Neuronal stem cell (in vitro differentiated cells): Measurements from ENCODE around the gene RGS14.

Source experiments
- DNase-seq: peaks from one replicate; pipeline ENCODE4 v3.0.0-alpha.2; 2013; ENCODE audit warnings: low spot score
- H2AFZ ChIP-seq: one replicate; pipeline ENCODE4 v1.6.1; 2013; ENCODE audit warnings: mild to moderate bottlenecking, low read length, inconsistent platforms
- H2AK5ac ChIP-seq: 2 replicates; pipeline ENCODE4 v1.6.1; 2013; ENCODE audit warnings: low read depth, mild to moderate bottlenecking, inconsistent platforms, low read length, moderate library complexity, mixed read lengths
- H2BK120ac ChIP-seq: 2 replicates; pipeline ENCODE4 v1.6.1; 2013; ENCODE audit warnings: low read depth, mild to moderate bottlenecking, inconsistent platforms, low read length, moderate library complexity, mixed read lengths
- H2BK12ac ChIP-seq: one replicate; pipeline ENCODE4 v1.6.1; 2013; ENCODE audit warnings: low read length, inconsistent platforms
- H2BK15ac ChIP-seq: 2 replicates; pipeline ENCODE4 v1.6.1; 2013; ENCODE audit warnings: mild to moderate bottlenecking, low read length, inconsistent platforms, mixed read lengths
- H2BK5ac ChIP-seq: one replicate; pipeline ENCODE4 v1.6.1; 2013; ENCODE audit warnings: inconsistent platforms, mild to moderate bottlenecking, low read length, moderate library complexity
- H3K14ac ChIP-seq: one replicate; pipeline ENCODE4 v1.6.1; 2013; ENCODE audit warnings: low read length, inconsistent platforms
- H3K18ac ChIP-seq: 2 replicates; pipeline ENCODE4 v1.6.1; 2013; ENCODE audit warnings: low read length, inconsistent platforms
- H3K23ac ChIP-seq: 2 replicates; pipeline ENCODE4 v1.6.1; 2013; ENCODE audit warnings: low read depth, mild to moderate bottlenecking, mixed read lengths, low read length, inconsistent platforms; ENCODE audit not compliant: poor library complexity
- H3K27ac ChIP-seq: replicated peaks from 3 replicates; pipeline ENCODE4 v1.5.1; 2013; ENCODE audit warnings: low read length, inconsistent platforms
- H3K27me3 ChIP-seq, 3 experiments: 2 replicates each; pipeline ENCODE4 v1.6.1; 2013; ENCODE audit warnings: low read length in 3 of 3, mild to moderate bottlenecking in 2 of 3, inconsistent platforms in 1 of 3, low read depth in 1 of 3, mixed read lengths in 1 of 3, moderate library complexity in 1 of 3; ENCODE audit not compliant: control insufficient read depth in 3 of 3, insufficient read depth in 3 of 3
- H3K36me3 ChIP-seq, 2 donors: replicated peaks in 1 of 2; 2 replicates each; pipeline ENCODE4 v1.6.1; 2013; ENCODE audit warnings: low read length in 2 of 2; ENCODE audit not compliant: control insufficient read depth in 2 of 2, insufficient read depth in 2 of 2
- H3K4ac ChIP-seq: 2 replicates; pipeline ENCODE4 v1.6.1; 2013; ENCODE audit warnings: inconsistent platforms, mild to moderate bottlenecking, low read length, moderate library complexity
- H3K4me1 ChIP-seq, 2 donors: 1 replicate in 1 of 2; 2 replicates in 1 of 2; pipeline ENCODE4 v1.6.1; 2013; ENCODE audit warnings: low read length in 2 of 2, low read depth in 1 of 2; ENCODE audit not compliant: control insufficient read depth in 2 of 2, insufficient read depth in 1 of 2
- H3K4me2 ChIP-seq: one replicate; pipeline ENCODE4 v1.6.1; 2013; ENCODE audit warnings: mild to moderate bottlenecking, low read length, inconsistent platforms; ENCODE audit not compliant: insufficient read depth, poor library complexity, severe bottlenecking
- H3K4me3 ChIP-seq, 2 donors: 2 replicates each; pipeline ENCODE4 v1.5.1; 2013; ENCODE audit warnings: low read length in 2 of 2, mild to moderate bottlenecking in 2 of 2, inconsistent platforms in 1 of 2, moderate library complexity in 1 of 2
- H3K79me1 ChIP-seq: one replicate; pipeline ENCODE4 v1.6.1; 2013; ENCODE audit warnings: low read depth, mild to moderate bottlenecking, inconsistent platforms, low read length, moderate library complexity
- H3K9ac ChIP-seq: one replicate; pipeline ENCODE4 v1.6.1; 2013; ENCODE audit warnings: mild to moderate bottlenecking, low read depth, low read length, inconsistent platforms; ENCODE audit not compliant: poor library complexity
- H3K9me3 ChIP-seq, 2 donors: replicated peaks in 1 of 2; 2 replicates each; pipeline versions ENCODE3 to v1.6.1; 2013; ENCODE audit warnings: low read length in 2 of 2, mild to moderate bottlenecking in 2 of 2, inconsistent platforms in 1 of 2, low read depth in 1 of 2, mixed read lengths in 1 of 2, moderate library complexity in 1 of 2; ENCODE audit not compliant: control insufficient read depth in 2 of 2, insufficient read depth in 1 of 2
- H4K8ac ChIP-seq: one replicate; pipeline ENCODE4 v1.6.1; 2013; ENCODE audit warnings: low read depth, mild to moderate bottlenecking, inconsistent platforms, low read length, moderate library complexity
- H4K91ac ChIP-seq: one replicate; pipeline ENCODE4 v1.6.1; 2013; ENCODE audit warnings: low read length, low read depth, mild to moderate bottlenecking, inconsistent platforms; ENCODE audit not compliant: poor library complexity
- WGBS, 2 donors: extraction: QIAGEN DNeasy Blood & Tissue Kit; methylation state at CpG; one replicate each; pipeline ENCODE4 v1.1.7; 2013; ENCODE audit warnings: missing lambda C conversion rate in 2 of 2, mixed read lengths in 1 of 2; ENCODE audit not compliant: insufficient read length in 2 of 2, insufficient replicate concordance in 1 of 2; ENCODE audit errors: extremely low coverage in 2 of 2; 5-methylcytosine and 5-hydroxymethylcytosine counted together

RGS14 gene

DNA sequence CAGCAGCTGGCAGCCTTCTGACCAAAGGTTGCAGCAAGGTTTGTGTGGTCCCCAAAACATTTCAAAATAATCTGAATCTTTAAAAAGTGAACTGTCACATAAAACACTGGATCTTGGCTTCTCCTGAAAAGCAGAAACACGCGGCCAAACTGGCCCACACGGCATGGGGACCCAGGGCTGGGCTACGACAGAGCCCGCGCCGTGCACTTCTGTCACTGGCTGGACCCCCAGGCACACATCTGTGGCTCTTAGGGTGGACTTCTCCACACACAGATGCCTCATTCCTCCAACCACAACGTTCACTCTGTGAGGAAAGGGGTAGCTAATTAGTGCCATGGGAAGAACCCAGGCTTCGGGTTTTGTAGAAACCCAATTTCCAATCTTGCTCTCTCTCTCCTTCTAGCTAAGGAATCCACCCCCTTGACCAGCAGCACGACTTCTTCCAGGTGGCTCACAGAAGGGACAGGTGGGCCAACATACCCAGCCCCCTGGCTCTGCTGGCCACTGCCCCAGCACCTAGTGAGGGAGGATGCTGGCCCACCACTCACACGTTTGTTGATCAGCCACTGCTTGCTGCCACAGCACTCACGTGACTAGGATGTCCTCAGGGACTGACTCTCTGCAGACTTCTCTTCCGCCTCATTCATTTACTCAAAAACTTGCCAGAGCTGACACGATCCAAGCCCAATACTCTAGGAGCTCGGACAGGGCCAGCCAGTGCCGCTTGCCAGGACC lies 24.1 kb upstream of the RGS14 start:
- Histone ChIP-seq H2BK5ac (no peak overlapping the region), H2AK5ac (no peak overlapping the region), H3K9me3 (no peaks in the 10 kb centered on the region), H4K8ac (no peak overlapping the region), H3K4me1 (no peaks in the 10 kb centered on the region), H3K4me2 (no peak overlapping the region), H2BK120ac (no peak overlapping the region), H2BK12ac (no peak overlapping the region), H2AFZ (no peak overlapping the region), H3K18ac (no peak overlapping the region), H3K27me3 (no peaks in the 10 kb centered on the region), H3K4ac (no peak overlapping the region), H3K4me3 (no peak overlapping the region), H4K91ac (no peak overlapping the region), H2BK15ac (no peak overlapping the region), H3K23ac (peak overlapping the region; percentile 78), H3K27ac (no peak overlapping the region), H3K36me3 (peaks cover 44 to 91% of the 10 kb centered on the region in 2 donors), H3K9ac (no peak overlapping the region), H3K14ac (no peak overlapping the region), H3K79me1 (peaks cover 6% of the 10 kb centered on the region)
- DNase-seq: no peak
- WGBS, 2 donors: no CpG with 5 or more reads among the region's 16 CpGs

DNA sequence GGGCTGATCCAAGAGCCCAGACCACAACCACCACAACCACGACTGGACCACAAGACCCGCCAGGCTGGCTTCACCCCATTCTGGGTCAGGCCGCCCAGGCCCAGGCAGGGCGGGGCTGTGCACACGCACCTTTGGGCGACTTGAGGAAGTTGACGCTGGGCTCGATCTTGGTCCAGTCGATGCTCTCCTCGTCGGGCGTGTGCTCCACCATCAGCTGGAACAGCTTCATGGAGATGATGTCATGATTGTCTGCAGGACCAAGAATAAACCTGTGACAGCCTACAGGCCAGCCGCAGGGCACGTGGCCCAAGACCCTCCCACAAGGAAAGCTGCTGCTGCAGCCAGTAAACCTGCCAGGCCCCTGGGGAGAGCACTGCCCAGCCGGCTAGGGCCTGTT lies 23.6 kb upstream of the RGS14 start:
- H4K8ac ChIP-seq: no peak overlapping the region
- H2BK15ac ChIP-seq: no peak overlapping the region
- H3K4me1 ChIP-seq: no peaks in the 10 kb centered on the region
- H4K91ac ChIP-seq: no peak overlapping the region
- no peak overlapping the region for H3K4ac ChIP-seq
- no peak overlapping the region for H3K18ac ChIP-seq
- H3K14ac ChIP-seq: no peak overlapping the region
- H3K27me3 ChIP-seq: no peaks in the 10 kb centered on the region
- H2BK120ac ChIP-seq: no peak overlapping the region
- no peak overlapping the region for H2AFZ ChIP-seq
- peaks cover 44 to 93% of the 10 kb centered on the region in 2 donors for H3K36me3 ChIP-seq
- DNase-seq: no peak
- H3K27ac ChIP-seq: no peak overlapping the region
- peaks cover 6% of the 10 kb centered on the region for H3K79me1 ChIP-seq
- peak overlapping the region; percentile 14 for H3K23ac ChIP-seq
- no CpG with 5 or more reads among the region's 15 CpGs for WGBS, 2 donors
- H2BK12ac ChIP-seq: no peak overlapping the region
- H3K4me3 ChIP-seq: no peak overlapping the region
- no peak overlapping the region for H3K9ac ChIP-seq
- no peak overlapping the region for H2BK5ac ChIP-seq
- H2AK5ac ChIP-seq: no peak overlapping the region
- no peak overlapping the region for H3K4me2 ChIP-seq
- H3K9me3 ChIP-seq: no peaks in the 10 kb centered on the region

DNA sequence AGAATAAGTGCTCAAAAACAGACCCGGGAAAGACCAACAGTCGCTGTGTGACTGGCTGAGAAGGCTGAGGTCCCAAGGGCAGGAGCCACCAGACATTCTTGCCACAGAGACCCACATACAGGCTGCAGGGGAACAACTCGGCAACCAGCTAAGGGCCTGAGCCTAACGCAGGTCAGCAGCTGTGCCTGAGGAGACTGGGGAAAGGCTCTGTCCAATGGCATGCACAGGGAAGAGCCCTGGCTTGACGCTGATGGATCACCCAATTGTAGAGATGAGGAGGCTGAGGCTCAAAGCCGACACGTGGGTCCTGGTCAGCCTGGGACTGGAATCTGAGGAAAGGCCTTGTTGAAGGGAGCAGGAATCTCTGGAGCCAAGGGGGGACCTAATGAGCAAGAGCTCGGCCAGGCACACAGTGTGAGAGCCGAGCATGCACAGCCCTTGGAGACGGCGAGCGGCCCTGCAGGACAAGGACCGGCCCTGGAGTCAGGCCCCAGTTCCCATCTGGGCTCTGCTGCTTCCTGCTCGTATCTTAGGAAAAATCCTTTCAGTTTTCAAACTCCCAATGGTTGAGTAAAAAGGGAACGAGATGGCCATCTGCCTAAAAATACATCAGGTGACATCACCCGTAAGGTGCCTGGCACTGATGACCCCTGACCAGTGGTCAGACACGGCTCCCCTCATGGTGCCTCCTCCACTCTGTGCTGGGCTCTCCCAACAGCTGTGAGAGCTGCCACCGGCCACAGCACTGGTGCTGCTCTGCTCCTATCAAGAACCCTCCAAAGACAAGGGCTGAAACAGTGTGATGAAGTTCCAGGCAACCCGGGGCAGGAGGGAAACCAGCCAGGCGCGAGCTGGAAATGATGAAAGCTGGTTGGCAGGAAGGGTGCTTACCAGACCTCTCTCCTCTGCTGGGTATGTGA lies 22.7 kb upstream of the RGS14 start:
- Histone ChIP-seq H3K9me3 (no peaks in the 10 kb centered on the region), H3K14ac (no peak overlapping the region), H3K36me3 (peaks cover 42 to 96% of the 10 kb centered on the region in 2 donors), H3K9ac (no peak overlapping the region), H2AK5ac (no peak overlapping the region), H3K4me1 (no peaks in the 10 kb centered on the region), H3K23ac (no peak overlapping the region), H2BK120ac (no peak overlapping the region), H2BK5ac (no peak overlapping the region), H3K27ac (no peak overlapping the region), H2BK15ac (no peak overlapping the region), H3K27me3 (no peaks in the 10 kb centered on the region), H4K91ac (no peak overlapping the region), H3K18ac (no peak overlapping the region), H4K8ac (no peak overlapping the region), H2BK12ac (no peak overlapping the region), H2AFZ (no peak overlapping the region), H3K4ac (no peak overlapping the region), H3K79me1 (peaks cover 6% of the 10 kb centered on the region), H3K4me2 (no peak overlapping the region), H3K4me3 (no peak overlapping the region)
- no peak for DNase-seq
- WGBS, 2 donors: no CpG with 5 or more reads among the region's 21 CpGs

DNA sequence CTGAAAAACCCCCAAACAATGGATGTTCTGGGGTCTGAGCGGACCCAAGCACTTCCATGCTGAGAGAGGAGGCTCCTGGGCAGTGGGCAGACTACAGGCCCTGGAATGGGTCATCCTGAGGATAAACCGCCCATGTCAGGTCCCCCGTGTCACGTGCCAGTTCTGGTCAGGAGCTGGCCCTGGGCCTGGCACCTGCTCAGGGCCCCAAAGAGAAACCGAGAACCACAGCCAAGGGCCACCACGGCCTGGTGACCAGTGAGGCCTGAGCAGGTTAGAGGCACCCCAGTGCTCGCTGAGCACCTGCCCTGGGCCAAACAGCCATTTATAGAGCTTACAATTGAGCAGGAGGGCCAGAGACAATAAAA lies 22.0 kb upstream of the RGS14 start:
- Histone ChIP-seq H2BK120ac (no peak overlapping the region), H4K91ac (no peak overlapping the region)

More for the DNA sequence above, 22.0 kb upstream of the RGS14 start:
- no peak overlapping the region for H3K14ac ChIP-seq
- no peak overlapping the region for H3K18ac ChIP-seq
- peaks cover 42 to 94% of the 10 kb centered on the region in 2 donors for H3K36me3 ChIP-seq
- no peak overlapping the region for H3K4me3 ChIP-seq
- WGBS, 2 donors: no CpG with 5 or more reads among the region's 7 CpGs
- no peak for DNase-seq
- H2BK12ac ChIP-seq: no peak overlapping the region
- no peak overlapping the region for H2BK15ac ChIP-seq
- no peak overlapping the region for H4K8ac ChIP-seq
- no peaks in the 10 kb centered on the region for H3K9me3 ChIP-seq
- H2AFZ ChIP-seq: no peak overlapping the region
- H2AK5ac ChIP-seq: no peak overlapping the region
- H3K23ac ChIP-seq: no peak overlapping the region
- H3K27ac ChIP-seq: no peak overlapping the region
- H3K79me1 ChIP-seq: peaks cover 6% of the 10 kb centered on the region
- H3K4me2 ChIP-seq: no peak overlapping the region
- H3K4me1 ChIP-seq: no peaks in the 10 kb centered on the region
- no peak overlapping the region for H3K9ac ChIP-seq
- no peak overlapping the region for H2BK5ac ChIP-seq
- no peak overlapping the region for H3K4ac ChIP-seq
- H3K27me3 ChIP-seq: no peaks in the 10 kb centered on the region
